HG03378 (cell line): ENCODE results near the gene NOX5.

ENCODE experiments used
- ATAC-seq: cut with Tn5 transposase; IDR thresholded peaks from one replicate; pipeline ENCODE4 v1.9.1; 2021; ENCODE audit warnings: mild to moderate bottlenecking, moderate library complexity; ENCODE audit not compliant: unreplicated experiment

Gene NOX5

GRCh38 chr15:68990992-68991500 lies 23.4 kb upstream of the NOX5 start:
- ATAC-seq: no peak

- no peak for ATAC-seq
These were observed 22.8 kb upstream of the NOX5 start for GRCh38 chr15:68991723-68992122.

DNA sequence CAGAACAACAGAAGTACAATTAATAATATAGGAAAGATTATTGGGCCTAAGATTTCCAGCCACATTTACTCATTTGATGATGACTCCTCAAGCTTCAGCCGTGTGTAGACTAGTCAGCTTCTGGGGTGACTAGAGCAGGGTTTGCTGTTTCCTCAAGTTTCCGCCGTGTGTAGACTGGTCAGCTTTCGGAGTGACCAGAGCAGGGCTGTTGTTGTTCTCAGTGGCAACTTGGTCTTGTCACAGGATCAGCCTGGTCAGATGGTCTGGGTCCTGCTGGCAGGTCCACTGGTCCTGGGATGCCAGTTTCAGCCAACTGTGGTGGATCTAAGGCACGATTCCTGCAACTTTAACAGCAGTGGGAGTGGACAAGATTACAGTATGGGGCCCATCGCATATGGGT lies 21.8 kb upstream of the NOX5 start:
- ATAC-seq: no peak

GRCh38 chr15:68993276-68993675 lies 21.2 kb upstream of the NOX5 start:
- no peak for ATAC-seq

GRCh38 chr15:68994149-68994548 lies 20.3 kb upstream of the NOX5 start:
- no peak for ATAC-seq

GRCh38 chr15:68994981-68995761 lies 19.3 kb upstream of the NOX5 start:
- no peak for ATAC-seq

DNA sequence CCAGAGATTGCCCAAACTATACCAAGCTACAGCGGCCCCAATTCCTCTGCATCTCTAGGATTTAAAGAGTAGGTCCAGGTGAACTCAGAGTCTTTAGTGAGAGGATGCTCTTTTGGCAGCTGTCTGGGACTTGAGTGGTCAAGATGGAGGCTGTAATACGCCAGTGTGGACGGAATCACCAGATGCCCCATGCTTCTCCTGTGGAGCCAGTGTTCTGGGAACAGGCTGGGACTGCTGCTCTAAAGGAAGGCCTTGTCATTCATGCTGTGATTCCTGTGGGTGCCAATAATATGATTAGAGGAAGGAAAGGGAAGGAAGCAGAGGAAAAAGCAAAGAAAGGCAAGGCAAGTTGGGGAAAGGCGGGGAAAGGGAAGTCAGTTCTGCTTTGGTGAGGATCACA lies 17.4 kb upstream of the NOX5 start:
- ATAC-seq: no peak

GRCh38 chr15:68997930-68998777 lies 16.3 kb upstream of the NOX5 start:
- ATAC-seq: no peak

DNA sequence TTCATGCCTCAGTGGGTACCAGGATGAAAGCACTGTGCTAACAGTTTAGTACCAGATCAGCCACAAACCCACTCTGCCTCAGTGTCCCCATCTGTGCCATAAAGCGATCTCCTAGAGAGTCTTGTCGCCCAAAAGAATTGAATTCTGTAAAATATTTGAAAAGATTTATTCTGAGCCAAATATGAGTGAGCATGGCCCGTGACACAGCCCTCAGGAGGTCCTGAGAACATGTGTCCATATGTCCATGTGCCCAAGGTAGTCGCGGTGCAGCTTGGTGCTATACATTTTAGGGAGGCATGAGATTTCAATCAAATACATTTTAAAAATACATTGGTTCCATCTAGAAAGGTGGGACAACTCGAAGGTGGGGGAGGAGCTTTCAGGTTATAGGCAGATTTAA lies 15.4 kb upstream of the NOX5 start:
- no peak for ATAC-seq

DNA sequence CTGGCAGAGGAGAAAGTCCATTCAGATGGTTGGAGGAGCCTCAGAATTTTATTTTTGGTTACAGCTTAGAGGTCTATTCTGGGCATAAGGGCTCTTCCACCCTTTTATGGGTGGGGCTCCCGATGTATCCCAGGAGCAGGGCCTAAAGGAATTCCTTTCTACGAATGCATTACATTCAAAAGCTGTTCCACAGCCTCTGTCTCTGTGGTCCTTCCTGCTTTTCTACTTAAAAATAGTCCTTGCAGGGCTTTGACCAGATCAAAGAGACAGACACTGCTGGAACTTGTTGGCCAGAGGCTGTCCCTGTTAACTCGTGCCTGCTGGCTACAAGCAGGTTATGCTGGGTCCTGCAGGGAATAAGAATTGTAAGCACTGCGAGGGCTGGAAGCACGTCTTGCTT lies 14.4 kb upstream of the NOX5 start:
- ATAC-seq: no peak

- ATAC-seq: no peak
These were observed 13.6 kb upstream of the NOX5 start for GRCh38 chr15:69000725-69001503.

GRCh38 chr15:69002783-69003182 lies 11.7 kb upstream of the NOX5 start:
- no peak for ATAC-seq

DNA sequence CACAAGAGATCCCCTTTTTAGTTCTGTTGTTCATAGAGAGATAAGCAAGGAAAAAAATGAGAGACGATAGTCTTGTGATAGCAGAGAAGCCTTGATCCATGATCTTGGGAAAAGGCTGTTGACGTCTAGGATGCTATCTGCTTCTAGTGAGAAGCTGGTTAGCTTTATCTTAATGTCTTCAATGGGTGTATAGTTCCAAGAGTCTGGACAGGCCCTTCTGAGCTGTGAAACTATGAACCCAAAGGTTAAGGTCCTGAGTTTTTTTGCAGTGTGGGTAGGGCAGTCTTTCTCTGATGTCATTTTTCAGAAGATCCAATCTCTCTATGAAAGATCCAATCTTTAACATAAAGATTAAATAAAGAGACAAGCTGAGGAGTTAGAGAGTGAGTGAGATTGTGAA lies 10.5 kb upstream of the NOX5 start:
- ATAC-seq: no peak

DNA sequence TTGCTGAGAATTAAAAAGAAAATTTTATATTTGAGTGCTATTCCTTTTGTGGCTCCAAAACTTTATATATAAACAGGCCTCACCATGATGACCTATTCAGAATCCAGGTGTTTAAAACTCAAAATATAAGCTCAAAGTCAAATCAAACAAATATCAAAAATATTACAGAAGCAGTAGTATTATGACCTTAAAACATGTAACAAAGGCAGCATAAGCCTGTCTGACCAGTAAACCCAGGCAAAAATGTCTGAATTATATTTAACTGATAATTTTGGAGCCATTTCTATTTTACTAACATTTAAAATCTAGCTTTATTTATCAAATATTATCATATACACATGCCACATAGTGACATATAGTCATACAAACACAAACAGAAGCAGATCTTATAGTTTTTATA lies 6.4 kb upstream of the NOX5 start:
- ATAC-seq: no peak

GRCh38 chr15:69009341-69009740 lies 5.2 kb upstream of the NOX5 start:
- ATAC-seq: no peak

DNA sequence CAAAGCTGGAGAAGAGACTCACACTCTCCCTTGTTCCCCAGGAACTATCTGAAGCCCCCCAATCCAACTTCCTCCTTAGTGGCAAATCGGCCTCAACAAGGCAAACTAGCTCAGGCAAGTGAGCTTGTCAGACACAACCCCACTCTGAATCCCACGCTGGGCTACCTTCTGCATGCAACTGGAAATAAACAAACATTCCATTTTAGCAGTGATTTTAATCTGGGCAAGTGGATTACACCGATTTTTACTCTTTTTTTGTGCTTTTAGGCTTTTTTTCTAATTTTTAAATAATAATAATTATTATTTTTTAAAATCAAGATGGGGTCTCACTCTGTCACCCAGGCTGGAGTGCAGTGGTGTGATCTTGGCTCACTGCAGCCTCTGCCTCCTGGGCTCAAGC lies 2.9 kb upstream of the NOX5 start:
- ATAC-seq: no peak

GRCh38 chr15:69012761-69013364 lies 1.6 kb upstream of the NOX5 start:
- ATAC-seq: no peak

DNA sequence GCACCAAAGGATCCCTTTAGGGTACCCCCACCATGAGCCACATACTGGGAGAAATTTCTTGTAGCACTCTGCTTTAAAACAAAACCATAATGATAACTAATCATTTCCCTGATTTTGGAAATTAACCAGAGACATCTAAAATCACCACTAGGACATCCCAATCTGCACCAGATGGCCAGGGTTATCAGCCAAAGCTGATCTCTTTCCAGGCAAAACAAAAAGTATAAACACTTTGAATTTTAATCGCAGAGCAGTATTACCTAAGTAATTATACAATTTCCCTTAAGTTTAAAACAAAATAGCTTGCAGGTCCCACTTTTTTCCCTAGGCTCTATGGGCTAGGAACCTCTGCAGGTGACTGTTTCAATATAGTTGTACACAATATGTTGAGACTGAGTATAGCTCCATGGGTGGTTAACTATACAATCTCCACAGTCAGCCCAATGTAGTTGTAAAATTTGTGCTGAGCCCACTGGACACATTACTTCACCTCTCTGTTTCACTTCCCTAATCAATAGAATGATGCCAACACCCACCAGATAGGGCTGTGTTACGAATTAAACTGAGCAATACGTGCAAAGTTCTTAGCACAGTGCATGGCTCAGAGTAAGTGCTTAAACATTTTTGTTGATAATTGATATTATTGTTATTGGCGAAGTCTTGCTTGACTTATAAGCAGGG lies 629 bp upstream of the NOX5 start:
- no peak for ATAC-seq

DNA sequence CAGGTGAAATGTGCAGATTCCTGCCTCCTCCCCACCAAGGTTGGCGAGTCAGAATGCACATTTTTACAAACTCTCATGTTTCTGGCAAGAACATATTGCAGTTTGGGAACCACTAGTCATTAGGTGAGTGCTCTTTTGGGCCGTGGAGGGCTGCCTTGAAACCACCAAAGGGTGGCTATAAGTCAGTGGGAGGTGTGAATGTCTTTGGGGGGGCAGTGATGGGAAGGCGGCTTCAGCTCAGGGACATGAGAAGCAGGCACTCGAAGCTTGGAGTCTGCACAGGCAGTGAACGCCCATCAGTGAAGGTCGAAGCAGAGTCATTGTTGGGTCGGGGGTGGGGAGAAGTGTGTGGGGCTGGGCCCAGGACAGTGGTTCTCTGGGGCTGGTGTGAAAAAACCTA lies 1.1 kb downstream of the NOX5 start:
- no peak for ATAC-seq

GRCh38 chr15:69016021-69016595 lies 1.6 kb downstream of the NOX5 start:
- no peak for ATAC-seq
